ENCODE data around the gene GALT.
"Not testable (repeated sequence)": the region's sequence is repeated elsewhere in the genome, so short reads cannot be mapped to it uniquely, and the experiment has no call there.

The GALT gene

DNA sequence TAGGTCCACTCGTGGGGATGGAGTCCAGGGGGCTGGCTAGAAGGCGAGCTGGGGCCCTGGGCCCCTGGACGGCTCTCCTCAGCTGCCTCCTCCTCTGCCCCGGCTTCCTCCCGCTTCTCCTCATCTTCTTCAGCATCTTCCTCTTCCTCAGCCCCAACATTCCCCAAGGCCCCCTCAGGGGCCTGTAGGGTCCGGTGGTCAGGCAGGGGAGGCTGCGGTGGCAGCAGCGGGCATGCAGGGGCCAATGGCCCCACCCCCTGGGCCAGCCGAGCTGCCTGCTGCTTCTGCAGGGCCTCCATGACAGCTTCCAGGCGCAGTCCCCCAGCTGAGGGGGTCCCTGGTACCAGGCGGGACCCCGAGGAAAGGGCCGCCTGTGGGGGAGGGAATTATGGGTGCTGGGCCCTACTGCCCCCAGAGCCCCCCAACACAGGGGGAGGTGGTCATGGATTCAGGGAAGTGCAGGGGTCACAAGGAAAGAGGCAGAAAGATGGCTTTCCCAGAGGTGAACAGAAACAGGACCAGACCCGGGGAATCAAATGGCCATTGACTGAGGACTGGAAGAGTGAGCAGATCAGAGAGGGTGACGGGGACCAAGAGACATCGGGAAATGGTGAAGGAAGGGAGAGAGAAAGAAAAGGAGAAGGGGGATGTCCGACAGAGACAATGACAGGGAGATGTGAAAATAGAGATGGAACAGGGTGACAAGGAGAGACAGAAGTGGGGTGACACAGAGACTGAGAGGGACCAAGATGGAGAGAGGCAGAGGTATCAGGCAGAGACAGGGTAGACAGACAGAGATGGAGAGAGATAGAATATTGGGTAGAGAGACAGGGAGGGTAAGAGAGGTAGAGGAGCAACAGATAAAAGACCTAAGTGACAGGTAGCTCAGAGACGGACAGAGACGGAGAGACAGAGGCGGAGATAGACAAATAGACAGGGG, 18.5 kb upstream of the GALT start:
- DNase-seq: no peak

DNA sequence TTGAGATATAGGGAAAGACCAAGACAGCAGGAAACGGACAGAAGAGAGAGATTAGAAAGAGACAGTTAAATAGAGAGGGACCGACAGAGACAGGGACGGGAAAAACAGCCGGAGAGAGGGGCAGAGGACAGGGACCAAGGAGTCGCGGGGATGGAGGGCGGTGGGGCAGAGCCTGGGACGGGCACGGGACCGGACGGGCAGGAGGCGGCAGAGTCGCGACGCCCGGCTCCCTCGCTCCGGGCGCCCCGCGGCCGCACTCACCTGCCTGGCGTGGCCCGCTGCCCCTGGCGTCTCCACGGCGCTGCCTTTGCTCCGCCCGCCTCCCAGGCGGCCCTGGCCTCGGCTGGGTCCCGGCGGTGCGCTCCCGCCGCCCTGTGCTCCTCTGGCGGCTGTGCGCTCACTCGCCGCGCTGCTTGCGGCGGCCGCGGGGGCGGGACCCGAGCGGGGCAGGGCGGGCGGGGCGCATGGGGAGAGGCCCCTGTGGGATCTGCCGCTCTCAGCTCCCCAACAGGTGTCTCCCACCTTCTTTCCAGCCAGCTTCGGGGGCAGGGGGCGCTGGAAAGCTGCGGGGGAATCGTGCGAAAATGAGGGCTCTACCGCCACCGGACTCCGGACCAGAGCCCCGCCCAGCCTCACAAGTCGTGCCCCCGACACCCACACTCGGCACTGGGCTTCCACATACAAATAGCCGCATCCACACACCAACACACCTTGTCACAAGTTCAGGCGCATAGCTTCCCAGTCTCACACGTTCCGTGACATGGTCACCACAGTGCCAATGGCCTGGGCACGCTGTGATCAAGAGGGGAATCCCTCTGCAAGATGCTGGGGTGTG, 17.6 kb upstream of the GALT start, which contains the start of gene ARID3C:
Gene ARID3C, minus strand, starts transcription at position 411 of the 835 bp plus-strand sequence. CDS start 1,052 bp downstream, outside the sequence.
- DNase-seq: no peak

DNA sequence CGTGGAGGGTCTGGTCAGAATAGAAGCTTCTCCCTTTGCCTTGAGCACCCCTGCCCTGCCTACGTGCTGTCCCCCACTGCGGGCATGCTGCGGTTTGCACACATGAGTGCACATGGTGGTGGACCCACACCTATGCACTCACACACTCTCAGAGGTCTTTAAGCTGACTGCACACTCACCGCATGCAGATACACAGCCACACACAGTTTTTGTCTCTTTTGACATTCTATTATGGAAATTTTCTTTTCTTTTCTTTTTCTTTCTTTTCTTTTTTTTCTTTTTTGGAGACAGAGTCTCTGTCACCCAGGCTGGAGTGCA, 17.0 kb upstream of the GALT start:
- no peak for DNase-seq

GRCh38 chr9:34630402-34631154, 15.9 kb upstream of the GALT start:
- DNase-seq: no peak

GRCh38 chr9:34633166-34633565, 13.3 kb upstream of the GALT start:
- no peak for DNase-seq

DNA sequence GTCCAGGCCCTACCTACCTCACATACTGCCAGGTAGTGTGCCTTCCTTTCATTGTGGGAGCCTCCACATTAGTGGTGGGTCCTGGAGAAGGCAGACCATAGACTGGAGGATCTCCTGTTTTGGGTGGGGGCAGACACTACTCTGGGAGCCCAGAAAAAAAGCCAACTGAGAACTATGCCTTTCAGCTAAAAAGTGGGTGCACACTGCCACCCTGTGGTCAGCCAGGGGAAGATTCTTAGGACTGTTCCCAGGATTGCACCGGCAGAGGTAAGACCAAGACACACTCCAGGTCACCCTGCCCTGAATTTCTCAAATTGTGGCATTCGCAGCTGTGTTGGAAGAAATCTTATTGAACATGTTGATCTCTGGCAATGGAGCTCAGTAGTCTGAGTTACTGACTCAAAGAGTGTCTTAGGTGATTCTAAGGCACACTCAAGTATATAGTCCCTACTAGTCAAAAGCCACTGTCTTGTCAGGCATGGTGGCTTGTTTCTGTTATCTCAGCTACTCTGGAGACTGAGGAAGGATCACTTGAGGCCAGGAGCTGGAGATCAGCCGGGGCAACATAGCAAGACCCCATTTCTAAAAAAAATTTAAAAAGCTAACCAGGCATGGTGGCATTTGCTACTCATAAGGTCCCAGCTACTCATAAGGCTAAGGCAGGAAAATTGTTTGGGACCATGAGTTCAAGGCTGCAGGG, 12.5 kb upstream of the GALT start:
- peak; percentile 49 to 59 for DNase-seq

GRCh38 chr9:34634551-34635248, 11.8 kb upstream of the GALT start:
- no peak for DNase-seq

- DNase-seq: no peak
Observed at GRCh38 chr9:34635556-34635955, 10.9 kb upstream of the GALT start.

DNA sequence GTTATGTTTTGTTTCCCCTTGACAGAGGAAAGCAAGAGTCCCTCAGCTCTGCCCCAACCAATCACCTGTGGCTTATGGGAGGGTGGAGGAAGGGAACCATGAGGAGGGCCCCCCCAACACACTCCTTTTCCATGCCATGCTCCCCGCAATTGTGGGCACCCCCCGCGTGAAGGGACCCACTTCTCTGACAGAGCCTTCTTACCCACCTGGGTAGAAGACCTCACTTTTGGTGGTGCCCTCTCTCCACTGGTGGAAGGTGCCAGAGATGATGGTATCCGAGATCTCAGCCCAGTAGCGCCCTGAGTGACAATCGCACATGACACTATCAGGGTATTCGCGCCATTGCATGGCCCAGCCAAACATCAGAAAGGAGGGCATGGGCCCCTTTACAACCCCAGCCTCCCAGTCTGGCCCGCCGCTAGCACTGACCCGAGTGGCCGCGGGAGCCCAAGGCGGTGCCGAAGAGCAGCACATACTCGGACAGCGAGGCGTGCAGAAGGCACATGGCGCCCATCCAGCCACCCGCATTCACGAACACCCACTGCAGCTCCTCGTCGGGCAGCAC, 9.6 kb upstream of the GALT start:
- peak in 1 of 2 donors; percentile 40 for DNase-seq

DNA sequence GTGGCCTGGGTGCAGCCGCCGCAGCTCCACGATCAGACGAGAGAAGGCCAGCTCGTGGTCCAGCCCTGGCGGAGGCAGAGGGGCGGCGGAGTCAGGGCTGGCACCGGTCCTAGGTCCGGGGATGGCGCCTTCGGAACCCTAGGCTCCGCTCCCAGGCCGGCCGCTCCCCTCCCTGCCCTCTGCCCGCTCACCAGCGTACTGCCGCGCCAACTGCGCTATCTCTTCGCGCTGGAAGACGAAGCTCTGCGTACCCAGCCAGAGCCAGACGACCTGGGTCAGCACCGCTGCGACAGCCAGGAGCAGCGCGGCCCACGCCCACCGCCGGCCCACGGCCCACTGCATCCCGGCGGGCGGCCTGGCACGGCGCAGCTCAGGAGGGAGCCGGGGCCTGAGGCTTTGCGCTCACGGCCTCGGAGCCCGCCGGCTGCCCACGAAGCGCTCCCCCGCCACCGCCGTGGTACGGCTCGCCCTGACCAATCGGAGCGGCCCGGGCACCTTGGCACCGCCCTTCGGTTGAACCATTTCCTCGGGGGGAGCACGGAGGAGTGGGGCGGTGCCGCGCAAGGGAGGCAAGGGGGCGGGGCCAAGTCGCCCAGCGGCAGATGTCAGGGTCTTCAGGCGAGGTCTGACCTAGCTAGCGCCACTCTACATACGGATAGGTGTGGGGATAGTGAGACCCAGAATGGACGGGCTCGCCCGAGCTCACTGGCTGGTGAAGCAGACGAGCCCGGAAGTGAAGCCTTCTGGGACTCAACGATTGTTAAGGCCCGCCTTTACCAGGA, 8.9 kb upstream of the GALT start, which contains the start of gene SIGMAR1:
Gene SIGMAR1, minus strand, starts transcription at position 432 of the 782 bp plus-strand sequence. Its CDS starts 90 bp downstream, at position 342.
- DNase-seq: peak; percentile 92

GRCh38 chr9:34638138-34638445, 8.4 kb upstream of the GALT start:
- no peak for DNase-seq

DNA sequence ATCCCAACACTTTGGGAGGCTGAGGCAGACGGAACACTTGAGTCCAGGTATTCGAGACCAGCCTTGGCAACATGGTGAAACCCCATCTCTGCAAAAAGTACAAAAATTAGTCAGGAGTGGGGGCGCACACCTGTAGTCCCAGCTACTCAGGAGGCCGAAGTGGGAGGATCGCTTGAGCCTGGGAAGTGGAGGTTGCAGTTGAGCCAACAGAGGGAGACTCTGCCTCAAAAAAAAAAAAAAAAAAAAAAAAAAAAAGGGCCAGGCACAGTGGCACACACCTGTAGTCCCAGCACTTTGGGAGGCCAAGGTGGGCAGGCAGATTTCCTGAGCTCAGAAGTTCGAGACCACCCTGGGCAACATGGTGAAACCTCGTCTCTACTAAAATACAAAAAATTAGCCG, 7.2 kb upstream of the GALT start:
- DNase-seq: not testable (repeated sequence)

DNA sequence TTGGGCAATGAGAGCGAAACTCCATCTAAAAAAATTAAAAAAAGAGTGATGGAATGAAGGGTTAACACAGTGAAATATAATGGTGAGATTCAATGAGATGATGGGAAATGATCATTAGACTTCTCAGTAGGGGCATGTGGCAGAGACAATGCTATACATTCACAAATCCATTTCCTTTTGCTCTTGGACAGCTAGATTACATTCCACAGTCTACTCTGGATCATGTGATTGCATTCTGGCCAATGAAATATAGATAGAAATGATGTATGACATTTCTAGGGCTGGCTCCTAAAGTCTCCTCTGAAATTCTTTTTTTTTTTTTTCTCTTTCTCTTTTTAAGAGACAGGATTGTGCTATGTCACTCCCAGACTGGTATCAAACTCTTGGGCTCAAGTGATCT, 3.8 kb upstream of the GALT start:
- DNase-seq: no peak

- no peak for DNase-seq
Observed at GRCh38 chr9:34644766-34645314, 1.6 kb upstream of the GALT start.

DNA sequence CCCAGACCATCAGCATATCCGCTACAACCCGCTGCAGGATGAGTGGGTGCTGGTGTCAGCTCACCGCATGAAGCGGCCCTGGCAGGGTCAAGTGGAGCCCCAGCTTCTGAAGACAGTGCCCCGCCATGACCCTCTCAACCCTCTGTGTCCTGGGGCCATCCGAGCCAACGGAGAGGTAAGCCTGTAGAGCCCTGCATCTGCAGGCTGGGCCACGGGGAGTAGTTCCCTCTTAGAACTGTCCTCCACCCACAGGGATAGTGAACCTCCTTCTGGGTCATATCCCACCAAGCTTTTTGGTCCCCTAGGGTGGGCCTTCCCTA, 569 bp downstream of the GALT start:
- DNase-seq: no peak

GRCh38 chr9:34647651-34648050, 1.2 kb downstream of the GALT start:
- DNase-seq: no peak

- DNase-seq: no peak
Observed at GRCh38 chr9:34648673-34649072, 2.2 kb downstream of the GALT start.

DNA sequence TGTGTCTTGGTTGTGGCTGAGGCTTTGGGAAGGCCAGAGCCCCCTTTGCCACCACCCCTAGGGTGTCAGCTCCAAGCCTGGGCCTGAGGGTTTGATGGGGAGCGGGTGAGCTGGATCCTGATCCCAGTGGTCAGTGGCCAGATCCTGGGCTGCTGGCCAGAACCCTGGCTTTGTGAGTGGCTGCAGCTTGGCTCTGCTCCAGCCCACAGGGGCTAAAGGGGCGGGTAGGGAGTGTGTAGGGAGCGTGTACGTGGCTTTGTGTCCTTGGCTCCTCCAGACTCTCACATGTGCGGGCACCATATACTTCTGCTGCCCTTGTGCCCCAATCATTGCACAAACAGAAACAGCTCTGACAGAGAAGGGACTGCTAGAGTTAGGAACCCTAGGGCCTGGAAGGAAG, 4.3 kb downstream of the GALT start:
- DNase-seq: peak in 1 of 2 donors; percentile 10

DNA sequence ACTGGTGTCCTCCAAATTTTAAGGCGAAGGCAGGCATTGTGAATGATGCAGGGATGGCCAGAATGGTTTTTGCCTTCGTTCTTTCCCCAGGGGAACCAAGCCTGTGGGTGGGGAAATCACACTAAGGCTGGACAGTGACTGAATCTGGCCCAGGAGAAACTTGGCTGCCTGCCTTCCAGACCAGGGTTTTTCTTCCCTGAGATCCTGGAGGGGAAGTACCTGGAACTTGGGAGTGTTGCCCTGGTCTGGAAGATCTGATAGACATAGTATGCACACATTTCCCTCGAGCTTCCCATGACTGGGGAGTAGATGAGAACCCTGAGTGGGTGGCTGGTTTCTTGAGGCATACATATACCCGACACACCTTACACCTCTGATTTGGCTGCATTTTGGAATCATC, 4.8 kb downstream of the GALT start:
- no peak for DNase-seq

- DNase-seq: peak; percentile 71 to 82
Observed at GRCh38 chr9:34651876-34652601, 5.6 kb downstream of the GALT start, which contains the start of gene IL11RA. Gene IL11RA (plus strand): TSS chr9:34652185. CDS start chr9:34655218, 3,033 bp downstream.

Measured in hippocampal formation (tissue), 2 donors.